GM18502 (cell line): Measurements from ENCODE around the gene DAG1.
A peak's percentile ranks its signal among the peaks of the same experiment; 100 is the strongest.

Experiments used
- ATAC-seq: cut with Tn5 transposase; IDR thresholded peaks from one replicate; pipeline ENCODE4 v1.9.1; 2021; ENCODE audit warnings: mild to moderate bottlenecking; ENCODE audit not compliant: unreplicated experiment, poor library complexity

Gene DAG1

DNA sequence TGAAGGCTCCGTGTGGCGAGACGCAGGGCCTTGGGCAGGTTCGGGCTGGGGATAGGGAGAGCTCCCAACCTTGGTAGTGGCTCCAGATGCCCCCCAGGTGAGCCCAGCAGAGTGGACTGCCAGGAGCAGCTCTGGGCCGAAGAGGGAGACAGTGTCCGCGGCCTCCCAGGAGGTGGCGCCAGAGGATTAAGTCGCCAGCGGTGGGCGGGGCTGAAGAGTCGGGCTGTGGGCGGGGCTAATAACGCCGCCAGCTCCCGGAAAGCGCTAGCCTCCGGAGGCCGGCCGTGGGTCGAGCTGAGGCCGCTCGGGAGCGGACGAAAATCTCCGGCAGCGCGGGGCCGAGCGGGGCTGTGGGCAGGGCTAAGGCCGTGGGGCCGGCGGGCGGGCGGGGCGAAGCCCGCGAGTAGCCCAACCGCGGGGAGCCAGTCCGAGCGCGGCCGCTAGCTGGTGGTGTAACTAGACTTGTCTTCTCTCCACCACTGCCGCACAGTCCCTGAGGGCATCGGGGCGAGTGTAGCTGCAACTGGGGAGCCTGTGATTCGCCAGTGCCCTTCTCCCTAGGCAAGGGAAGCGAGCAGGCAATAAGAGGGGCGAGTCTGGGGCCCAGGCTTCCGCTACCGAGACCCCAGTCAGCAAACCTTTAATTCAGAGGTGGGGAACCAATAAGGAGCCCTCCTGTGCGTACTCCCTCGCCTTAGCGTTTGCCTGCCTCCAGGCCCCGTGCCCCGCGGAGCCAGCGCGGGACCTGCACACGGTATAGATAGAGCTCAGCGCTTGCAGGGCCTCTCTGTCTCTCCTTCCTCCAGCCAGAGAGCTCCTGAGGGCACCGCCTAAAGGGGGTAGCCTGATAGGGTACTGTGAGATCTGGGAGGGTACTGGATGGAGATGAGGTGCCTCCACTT lies 69.8 kb downstream of the DAG1 start:
- peak; percentile 88 for ATAC-seq

DNA sequence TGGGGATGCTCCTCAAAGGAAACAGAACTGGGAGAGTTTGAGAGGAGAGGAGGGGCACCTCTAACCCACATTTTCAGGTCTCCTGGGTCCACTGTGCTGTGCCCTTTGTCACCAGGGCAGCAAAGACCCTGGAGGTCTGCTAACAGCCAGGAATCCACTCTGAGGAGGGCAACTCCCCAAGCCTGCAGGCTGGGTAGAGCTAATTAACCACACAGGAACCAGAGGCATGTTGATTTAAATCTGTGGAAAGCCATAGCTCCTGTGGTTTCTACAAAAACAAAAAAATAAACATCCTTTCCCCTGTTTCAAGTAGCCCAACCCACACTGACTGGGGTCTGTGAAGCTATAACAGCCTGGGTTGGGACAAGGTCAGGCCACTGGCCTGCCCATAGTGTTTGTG lies 82.0 kb downstream of the DAG1 start:
- no peak for ATAC-seq

DNA sequence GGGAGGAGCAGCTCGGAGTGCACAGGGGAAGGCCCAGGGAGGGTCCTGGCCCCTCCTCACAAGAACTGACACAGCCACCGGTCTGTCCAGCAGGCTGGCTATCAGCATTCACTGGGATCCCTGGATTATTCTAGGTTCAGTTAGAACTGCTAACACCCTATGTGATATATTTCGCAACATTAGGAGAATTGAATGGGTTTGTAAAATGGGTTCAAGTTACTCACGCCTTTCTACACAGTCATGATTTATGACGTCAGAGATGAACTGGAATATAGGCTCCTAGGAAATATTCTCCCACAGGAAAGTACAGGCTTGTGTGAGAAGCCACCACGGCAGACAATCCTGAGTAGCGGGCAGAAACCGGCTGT lies 83.2 kb downstream of the DAG1 start:
- no peak for ATAC-seq

DNA sequence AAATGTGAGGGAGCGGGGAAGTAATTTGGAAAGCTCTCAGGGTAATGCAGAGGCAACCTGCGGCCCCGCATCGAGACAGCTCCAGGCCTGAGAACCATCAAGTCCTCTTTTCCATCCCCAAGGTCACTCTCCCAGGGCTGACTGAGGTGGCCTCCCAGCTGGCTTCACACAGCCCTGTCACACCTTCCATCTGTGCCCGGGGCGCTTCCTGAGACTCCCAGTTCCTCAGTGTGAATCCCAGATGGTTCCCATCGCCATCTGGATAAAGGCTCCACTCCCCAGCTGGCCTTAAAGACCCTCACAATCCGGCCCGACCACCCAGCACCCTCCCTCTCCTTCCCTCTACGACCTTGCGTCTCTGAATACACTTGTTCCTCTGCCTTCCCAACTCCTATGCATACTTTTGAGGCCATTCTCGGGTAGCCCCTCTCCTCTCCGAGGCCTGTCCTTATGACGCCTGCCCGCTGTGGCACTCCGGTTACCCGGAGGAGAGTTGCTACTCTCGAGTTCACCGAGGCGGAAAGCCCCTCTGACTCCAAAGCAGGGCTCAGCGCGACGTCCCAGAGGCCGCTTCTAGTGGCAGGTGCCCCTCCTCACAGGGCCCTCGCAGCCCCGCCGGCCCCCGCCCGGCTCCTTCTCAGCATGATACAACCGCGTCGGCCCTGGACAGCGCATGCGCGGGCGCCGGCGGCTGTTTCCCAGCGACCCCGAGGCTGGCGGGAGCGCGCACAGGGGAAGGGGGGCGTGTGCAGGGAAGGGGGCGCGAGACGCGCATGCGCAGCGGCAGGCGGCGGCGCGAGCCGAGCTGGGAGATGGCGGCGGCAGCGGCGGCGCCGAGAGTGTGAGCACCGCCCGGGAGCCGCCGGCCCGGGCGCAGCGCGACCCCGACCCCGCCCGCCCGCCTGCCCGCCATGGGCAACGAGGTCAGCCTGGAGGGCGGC lies 83.9 kb downstream of the DAG1 start, which contains the start of gene BSN:
Gene BSN (plus strand): TSS at position 786 of the 941 bp plus-strand sequence. CDS start 126 bp downstream, at position 912.
- peak; percentile 82 for ATAC-seq

DNA sequence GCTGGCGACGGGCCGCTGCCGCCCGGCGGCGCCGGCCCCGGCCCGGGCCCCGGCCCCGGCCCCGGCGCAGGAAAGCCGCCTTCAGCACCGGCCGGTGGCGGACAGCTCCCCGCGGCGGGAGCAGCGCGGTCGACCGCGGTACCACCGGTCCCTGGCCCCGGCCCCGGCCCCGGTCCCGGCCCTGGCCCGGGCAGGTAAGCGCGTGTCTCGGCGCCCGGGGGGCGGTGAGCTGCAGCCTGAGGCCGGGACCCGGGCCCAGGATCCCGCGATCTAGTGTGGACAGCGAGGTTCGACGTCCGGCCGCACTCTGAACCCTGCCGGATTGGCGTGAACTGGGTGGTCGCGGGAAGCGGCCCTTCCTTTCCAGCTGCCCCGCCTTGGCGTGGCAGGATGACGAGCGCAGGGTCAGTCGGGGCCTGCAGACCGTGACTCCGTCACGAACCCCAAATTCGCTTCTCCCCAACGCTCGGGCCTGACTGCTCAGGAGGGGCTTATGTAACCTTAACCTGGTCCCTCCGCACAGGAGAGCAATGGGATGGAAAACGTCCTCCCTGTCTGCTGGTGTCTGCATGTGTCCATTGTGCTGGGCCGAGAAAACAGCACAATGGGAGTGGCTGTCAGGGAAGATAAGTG lies 84.7 kb downstream of the DAG1 start:
- peak; percentile 64 for ATAC-seq

DNA sequence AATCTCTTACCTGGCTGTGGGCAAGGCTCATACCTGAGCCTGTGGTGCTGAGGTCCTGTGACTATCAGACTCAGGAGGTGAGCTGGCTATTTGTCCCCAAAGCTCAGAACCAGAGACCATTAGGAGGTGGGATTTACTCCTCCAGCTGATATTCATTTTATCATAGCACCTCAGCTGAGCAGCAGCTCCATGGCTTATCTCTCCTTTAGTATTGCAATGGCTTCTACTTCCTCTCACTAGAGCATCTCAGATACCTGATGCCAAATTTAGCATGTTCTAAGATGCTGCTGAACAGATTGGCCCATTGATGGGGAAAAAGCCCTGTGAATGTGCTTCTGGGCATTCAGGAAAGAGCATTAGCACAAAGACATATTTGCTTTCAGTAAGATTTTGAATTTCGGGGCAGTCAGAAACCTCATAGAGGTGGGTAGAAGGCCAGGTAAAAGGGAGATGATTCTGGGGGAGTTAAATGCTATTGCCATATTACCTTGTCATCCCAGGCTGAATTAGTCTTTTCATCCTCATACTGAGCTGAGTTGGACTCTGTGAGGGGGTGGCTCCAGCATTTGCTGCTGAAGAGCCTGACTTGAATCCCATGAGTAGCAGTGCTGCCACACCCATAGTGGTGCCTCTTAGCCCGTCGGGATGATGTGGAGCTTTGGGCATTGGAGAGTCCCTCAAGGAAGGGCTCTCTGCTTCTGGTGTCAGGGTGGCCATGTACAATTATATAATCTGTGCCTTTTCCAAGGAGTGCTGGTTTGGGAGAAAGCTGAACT lies 86.6 kb downstream of the DAG1 start:
- ATAC-seq, result no peak

DNA sequence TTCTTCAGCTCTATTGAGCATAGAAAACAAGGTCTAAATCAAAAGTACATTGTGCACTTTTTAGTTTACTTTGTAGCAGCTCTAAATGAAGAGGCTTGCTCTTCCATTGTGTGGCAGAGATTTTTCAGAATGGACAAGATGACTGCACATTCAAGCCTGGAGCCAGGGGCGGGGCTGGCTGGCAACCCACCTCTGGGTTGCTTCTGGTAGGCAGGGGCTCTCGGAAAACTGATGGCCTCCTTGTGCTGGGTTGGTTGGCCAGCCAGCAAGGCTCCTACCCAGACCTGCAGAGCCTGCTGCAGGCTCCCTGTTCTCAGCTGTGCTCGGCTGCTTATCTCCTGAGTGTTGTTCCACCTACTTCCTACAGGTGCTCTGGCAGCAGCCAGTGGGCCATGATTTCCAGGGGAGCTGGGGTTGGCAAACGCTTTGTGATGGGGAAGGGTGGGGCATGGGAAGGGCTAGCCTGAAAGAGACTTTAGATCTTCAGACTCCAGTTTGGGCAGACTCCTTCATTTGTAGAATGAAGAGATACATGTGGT lies 93.0 kb downstream of the DAG1 start:
- no peak for ATAC-seq

DNA sequence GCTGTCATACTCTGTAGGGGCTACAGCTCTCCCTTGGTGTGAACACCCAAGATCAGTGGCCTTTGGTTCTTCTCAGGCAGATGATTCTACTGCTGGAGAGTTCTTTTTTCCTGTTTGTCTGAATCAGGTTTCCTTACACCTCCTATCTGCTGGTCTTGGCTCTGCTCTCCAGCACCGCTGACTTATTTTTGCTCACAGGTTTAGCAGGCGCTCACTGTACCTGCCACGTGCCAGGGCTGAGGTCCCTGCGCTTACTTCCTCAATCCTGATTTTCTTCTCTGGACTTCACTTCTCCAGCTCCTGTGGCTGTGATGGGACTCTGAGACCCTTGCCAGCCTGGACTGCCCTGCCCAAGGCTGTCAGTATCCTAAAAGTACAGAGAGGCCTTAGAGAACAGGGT lies 93.7 kb downstream of the DAG1 start:
- ATAC-seq, result no peak

DNA sequence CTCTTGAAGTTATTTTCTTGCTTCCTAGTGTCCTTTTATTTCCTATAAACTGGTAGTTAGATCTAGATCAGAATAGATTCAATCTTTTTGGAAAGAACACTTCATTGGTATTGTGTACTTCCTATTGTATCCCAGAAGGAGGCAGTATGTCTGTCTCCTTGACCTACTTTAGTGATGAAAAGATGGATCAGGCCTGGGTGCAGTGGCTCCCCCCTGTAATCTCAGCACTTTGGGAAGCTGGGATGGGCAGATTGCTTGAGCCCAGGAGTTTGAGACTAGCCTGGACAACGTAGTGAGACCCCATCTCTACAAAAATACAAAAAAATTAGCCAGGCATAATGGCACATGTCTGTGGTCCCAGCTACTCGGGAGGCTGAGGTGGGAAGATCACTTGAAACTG lies 96.2 kb downstream of the DAG1 start:
- no peak for ATAC-seq

DNA sequence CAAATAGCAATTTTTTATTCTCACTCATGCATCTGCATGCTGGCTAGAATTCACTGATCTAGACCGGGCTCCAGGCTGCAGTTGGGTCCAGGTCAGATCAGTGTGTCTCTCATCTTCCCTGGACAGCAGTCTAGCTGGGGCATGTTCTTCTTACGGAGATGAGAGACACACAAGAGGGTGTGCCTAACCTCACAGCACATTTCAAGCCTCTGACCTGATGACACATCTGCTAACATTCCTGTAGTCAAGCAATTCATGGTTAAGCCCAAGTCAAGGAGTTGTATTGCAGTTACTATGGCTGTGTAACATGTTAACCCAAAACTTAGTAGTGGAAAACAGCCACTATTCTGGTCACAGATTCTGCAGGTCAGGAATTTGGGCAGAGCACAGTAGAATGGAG lies 97.3 kb downstream of the DAG1 start:
- ATAC-seq, result no peak

DNA sequence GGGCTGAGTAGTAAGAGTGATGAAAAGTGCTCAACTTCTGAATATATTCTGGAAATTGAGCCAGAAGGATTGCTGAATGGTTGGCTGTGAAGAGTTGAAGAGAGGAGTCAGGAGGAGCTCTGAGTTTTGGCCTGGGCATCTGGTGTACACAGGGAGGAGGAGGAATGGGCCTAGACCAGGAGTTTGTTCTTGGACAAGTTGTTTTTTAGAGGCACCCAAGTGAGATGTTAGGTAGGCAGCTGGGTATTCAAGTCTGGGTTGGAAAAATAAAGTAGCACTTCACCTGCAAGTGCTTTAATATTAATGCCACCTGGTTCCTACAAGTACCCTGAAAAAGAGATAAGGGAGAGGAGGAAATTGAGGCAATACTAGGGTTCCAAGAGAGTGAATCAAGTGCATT lies 98.9 kb downstream of the DAG1 start:
- no peak for ATAC-seq

DNA sequence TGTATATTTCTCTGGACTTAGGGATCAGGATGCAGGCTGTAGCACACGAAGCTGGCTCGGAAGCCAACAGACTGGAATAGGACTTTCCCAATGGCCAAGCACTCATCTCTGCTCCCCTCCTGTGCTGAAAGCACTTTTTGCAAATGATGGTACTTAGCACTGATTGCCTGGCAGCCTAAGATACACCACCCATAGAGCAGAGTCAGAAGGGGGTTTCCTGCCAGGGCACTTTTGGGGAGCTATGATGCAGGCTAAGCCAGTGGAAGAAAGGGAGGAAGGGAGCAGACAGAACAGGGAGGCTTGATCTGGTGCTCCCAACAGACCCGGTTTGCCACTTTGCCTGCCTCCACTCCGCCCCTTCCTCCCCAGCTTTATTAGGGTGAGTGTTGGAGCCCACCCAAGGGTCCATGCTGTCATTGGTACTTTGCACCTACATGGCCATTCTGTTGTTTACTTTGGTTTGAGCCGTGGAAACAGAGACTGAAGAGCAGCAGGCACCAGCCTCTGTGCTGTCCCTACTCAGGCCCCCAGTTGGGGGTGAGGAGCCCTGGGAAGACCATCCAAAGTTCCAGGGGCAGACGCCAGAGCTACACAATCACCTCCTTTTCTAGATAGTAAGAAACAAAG lies 100.1 kb downstream of the DAG1 start:
- ATAC-seq, result no peak

DNA sequence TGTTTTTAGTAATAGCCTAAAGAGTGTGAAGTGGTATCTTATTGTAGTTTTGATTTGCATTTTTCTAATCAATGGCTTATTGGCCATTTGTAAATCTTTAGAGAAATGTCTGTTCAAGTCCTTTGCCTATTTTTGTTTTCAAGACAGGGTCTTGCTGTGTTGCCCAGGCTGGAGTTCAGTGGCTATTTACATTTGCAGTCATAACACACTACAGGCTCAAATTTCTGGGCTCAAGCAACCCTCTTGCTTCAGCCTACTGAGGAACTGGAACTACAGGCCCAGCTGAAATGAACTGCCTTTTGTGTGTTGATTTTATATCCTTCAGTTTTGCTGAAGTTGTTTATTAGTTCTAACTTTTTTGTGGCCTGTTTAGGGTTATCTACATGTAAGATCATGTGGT lies 112.1 kb downstream of the DAG1 start:
- ATAC-seq, result no peak
